Dermis microvascular lymphatic vessel endothelial cell (primary cell): ENCODE data around the gene GRK6. TPM values are rescaled to one million over a fixed set of nuclear protein-coding genes. Genes with fewer than 3 reads are reported as not detected.
"Not testable (repeated sequence)": the region's sequence is repeated elsewhere in the genome, so short reads cannot be mapped to it uniquely, and the experiment has no call there.

Experiments
- DNase-seq, 2 donors: peaks; one replicate each; pipeline versions ENCODE4 v3.0.0 to v3.0.0-alpha.2; 2010; ENCODE audit warnings: low read depth in 2 of 2
- total RNA-seq: library from RNA; depleted of rRNA; stranded (reverse); fragments of >200 nt; gene quantifications from 2 replicates; pipeline ENCODE4 v1.2.1, GENCODE V29; 2014

Gene GRK6
- total RNA-seq, 1 donor from 2014 or later: 15.4 TPM

- no peak for DNase-seq
These were observed 58.5 kb downstream of the GRK6 start for GRCh38 chr5:177484902-177485549.

DNA sequence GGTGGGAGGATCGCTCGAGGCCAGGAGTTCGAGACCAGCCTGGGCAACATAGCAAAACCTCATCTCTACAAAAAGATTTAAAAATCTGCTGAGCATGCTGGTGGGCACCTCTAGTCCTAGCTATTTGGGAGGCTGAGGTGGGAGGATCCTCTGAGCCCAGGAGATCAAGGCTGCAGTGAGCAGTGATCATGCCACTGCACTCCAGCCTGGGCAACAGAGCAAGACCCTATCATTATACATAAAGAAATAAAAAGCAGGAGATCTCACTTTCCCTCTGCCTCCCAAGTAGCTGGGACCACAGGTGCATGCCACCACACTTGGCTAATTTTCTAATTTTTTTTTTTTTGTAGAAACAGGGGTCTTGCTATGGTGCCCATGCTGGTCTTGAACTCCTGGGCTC is 59.3 kb downstream of the GRK6 start:
- not testable (repeated sequence) for DNase-seq

GRCh38 chr5:177486256-177486655 is 59.8 kb downstream of the GRK6 start:
- no peak for DNase-seq

GRCh38 chr5:177487144-177487543 is 60.7 kb downstream of the GRK6 start:
- no peak for DNase-seq

DNA sequence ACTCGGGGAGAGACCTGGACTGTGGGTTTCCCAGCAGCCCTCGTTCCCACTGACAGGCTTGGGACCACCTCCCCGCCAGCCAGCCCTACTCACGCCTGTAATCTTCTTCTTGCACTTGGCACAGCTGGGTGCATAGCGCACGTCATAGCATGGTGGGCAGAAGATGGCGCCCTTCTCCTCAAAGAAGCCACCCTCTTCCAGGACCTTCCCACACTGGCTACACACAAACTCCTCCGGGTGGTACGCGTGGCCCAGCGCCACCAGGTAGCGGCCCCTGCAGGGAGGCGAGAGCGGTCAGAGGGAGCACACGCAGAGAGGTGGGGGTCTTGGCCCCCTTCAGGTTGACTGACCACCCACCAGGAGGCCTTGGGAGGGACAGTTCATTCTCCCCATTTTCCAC is 61.5 kb downstream of the GRK6 start:
- DNase-seq: no peak

DNA sequence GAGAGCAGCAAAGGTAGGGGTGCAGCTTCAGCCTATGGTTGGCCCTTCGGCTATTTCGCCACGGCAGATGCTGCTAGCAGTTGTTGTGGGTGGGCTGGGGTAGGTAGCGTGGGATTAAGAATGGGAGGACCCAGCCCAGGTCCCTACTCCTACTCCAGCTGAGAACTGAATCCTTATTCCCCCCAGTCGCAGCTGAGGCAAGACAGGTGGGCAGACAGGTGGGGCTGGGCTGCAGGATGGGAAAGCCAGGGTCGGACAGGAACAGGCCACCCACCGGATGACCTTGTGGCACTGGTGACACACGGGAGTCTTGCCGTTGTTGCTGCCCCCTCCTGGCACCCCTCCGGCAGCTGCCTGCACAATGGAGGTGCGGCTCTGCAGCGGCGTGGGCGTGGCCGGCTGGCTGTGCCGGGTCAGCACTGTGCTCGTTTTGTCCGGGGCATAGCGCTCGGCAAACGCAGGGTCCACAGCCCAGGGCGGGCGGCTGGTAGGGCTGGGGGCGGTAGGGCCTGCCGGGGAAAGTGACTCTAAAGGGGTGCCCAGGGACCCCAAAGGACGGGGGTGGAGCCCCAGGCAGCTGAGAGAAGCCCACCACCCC is 62.7 kb downstream of the GRK6 start:
- DNase-seq: peak in 1 of 2 donors; percentile 32

- DNase-seq: no peak
These were observed 64.0 kb downstream of the GRK6 start for GRCh38 chr5:177490311-177490991.

- DNase-seq: no peak
These were observed 64.5 kb downstream of the GRK6 start for GRCh38 chr5:177490992-177491391.

DNA sequence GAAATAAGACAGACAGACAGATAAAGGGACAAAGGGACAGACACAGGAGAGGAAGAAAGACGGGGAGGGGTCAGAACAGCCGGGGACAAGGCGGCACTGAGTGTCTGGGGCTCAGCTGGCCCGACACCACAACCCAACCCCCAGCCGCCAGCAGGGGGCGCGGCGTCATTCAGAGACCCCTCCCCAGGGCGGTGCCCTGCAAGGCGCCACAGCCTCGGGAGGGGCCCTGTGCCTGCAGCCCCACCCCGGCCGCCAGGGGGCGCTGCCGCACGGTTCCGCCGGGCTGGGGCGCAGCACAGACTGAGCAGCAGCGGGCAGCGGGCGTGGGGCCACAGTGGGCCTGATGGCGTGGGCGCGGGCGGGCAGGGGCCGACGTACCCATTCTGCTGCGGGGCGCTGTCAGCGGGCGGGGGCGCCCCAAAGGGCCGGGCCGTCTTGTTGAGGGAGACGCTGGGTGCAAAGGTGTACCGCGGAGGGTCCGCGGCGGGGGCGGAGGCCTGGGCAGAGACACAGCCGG is 65.0 kb downstream of the GRK6 start:
- peak in 1 of 2 donors; percentile 74 for DNase-seq

DNA sequence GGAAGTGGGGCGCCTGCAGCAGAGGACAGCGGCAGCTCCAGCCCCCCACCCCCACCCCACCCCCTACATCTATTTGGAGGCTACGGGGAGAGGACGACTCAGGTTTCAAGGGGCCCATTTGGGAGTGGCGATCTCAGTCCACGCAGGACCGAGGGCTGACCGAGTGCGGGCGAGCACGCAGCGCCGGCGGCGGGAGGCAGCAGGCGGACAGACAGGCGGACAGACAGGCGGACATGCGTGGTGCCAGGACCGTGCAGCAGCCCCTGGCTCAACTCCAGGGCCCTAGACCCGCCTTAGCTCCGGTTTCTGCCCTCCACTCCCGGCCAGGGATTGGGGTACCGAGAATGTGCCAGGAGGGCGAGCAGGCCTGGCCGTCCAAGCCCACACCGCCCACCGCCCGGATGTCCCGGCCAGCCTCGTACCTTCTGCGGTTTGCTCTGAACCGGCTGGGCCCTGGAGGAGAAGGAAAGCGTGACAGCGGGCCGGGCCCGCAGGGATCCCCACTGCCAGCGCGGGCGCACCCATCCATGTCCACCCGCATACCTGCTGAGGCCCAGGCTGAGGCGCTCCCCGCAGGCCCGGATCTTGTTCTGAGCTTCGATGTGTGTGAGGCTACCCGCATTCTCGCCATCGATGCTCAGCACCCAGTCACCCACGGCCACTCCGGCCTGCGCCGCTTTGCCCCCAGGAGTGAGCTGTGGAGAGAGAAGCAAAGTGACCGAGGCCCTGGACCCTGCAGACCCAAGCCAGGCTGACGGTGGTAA is 65.7 kb downstream of the GRK6 start:
- DNase-seq: no peak

Other genes with a start within 250 kb of the GRK6 start
- gene RAB24, start 123.0 kb upstream of the GRK6 start, total RNA-seq: 8.1 and 15.3 TPM in 2 replicates
- gene PRELID1, start 122.9 kb upstream of the GRK6 start, total RNA-seq: 115 and 117 TPM in 2 replicates
- gene MXD3, start 114.8 kb upstream of the GRK6 start, total RNA-seq: 11.8 and 23.6 TPM in 2 replicates
- 311 and 354 TPM in 2 replicates for gene LMAN2, start 75.0 kb upstream of the GRK6 start, total RNA-seq
- gene RGS14, start 68.8 kb upstream of the GRK6 start, total RNA-seq: 3.7 and 4.7 TPM in 2 replicates
- not detected in 2 replicates for gene SLC34A1, start 42.2 kb upstream of the GRK6 start, total RNA-seq
- gene PFN3, start 26.0 kb upstream of the GRK6 start, total RNA-seq: not detected in 2 replicates
- 0.51 and 0.89 TPM in 2 replicates for gene F12, start 17.1 kb upstream of the GRK6 start, total RNA-seq
- 2.1 and 2.2 TPM in 2 replicates for gene PRR7, start 20.1 kb downstream of the GRK6 start, total RNA-seq
- 95.9 and 134 TPM in 2 replicates for gene DBN1, start 47.0 kb downstream of the GRK6 start, total RNA-seq
- gene PDLIM7, start 70.9 kb downstream of the GRK6 start, total RNA-seq: 31.5 and 53.2 TPM in 2 replicates
- 2.8 and 4.4 TPM in 2 replicates for gene DOK3, start 83.2 kb downstream of the GRK6 start, total RNA-seq
- gene DDX41, start 90.3 kb downstream of the GRK6 start, total RNA-seq: 66.2 and 78.5 TPM in 2 replicates
- gene FAM193B, start 127.9 kb downstream of the GRK6 start, total RNA-seq: 9.8 and 15.8 TPM in 2 replicates
- gene TMED9, start 165.5 kb downstream of the GRK6 start, total RNA-seq: 112 and 193 TPM in 2 replicates
- 20.3 and 28.8 TPM in 2 replicates for gene B4GALT7, start 173.5 kb downstream of the GRK6 start, total RNA-seq